ENCODE measurements around the gene FBN2.

FBN2 gene

GRCh38 chr5:128532127-128532526 is 5.9 kb downstream of the FBN2 start:
- no peak for TF ChIP-seq CTCF (IDR thresholded peaks at IDR 0.05)

GRCh38 chr5:128528637-128529255 is 9.3 kb downstream of the FBN2 start:
- no peak for TF ChIP-seq CTCF (IDR thresholded peaks at IDR 0.05)

- TF ChIP-seq CTCF (IDR thresholded peaks at IDR 0.05), result no peak
Measured at GRCh38 chr5:128528126-128528525, 9.9 kb downstream of the FBN2 start.

- TF ChIP-seq CTCF (IDR thresholded peaks at IDR 0.05), result no peak
Measured at GRCh38 chr5:128527077-128527476, 11.0 kb downstream of the FBN2 start.

- no peak for TF ChIP-seq CTCF (IDR thresholded peaks at IDR 0.05)
Measured at GRCh38 chr5:128522336-128522735, 15.7 kb downstream of the FBN2 start.

GRCh38 chr5:128519827-128520226 is 18.2 kb downstream of the FBN2 start:
- TF ChIP-seq CTCF (IDR thresholded peaks at IDR 0.05), result no peak

- TF ChIP-seq CTCF (IDR thresholded peaks at IDR 0.05), result no peak
Measured at GRCh38 chr5:128516978-128517377, 21.1 kb downstream of the FBN2 start.

GRCh38 chr5:128513806-128514205 is 24.2 kb downstream of the FBN2 start:
- TF ChIP-seq CTCF (IDR thresholded peaks at IDR 0.05), result no peak
